ENCODE results near the gene EPB41L4A.

EPB41L4A gene

GRCh38 chr5:112279082-112279481 lies 140.0 kb downstream of the EPB41L4A start:
- Histone ChIP-seq H4K20me1 (ENCODE audit: insufficient read depth) (no peaks in the 10 kb centered on the region), H3K9ac (no peak overlapping the region)

GRCh38 chr5:112276991-112277390 lies 142.1 kb downstream of the EPB41L4A start:
- H3K79me2 ChIP-seq (ENCODE audit: insufficient read depth, low read depth), result no peaks in the 10 kb centered on the region
- no peaks in the 10 kb centered on the region for H3K36me3 ChIP-seq (ENCODE audit: insufficient read depth)
- H3K27me3 ChIP-seq (ENCODE audit: insufficient read depth, low read depth), result no peaks in the 10 kb centered on the region
- H3K9ac ChIP-seq, result no peak overlapping the region
- no peak overlapping the region for H3K4me2 ChIP-seq
- no peak overlapping the region for H3K4me3 ChIP-seq (IDR thresholded peaks at IDR 0.05; ENCODE audit: insufficient read depth, low read depth, low read length)
- no peaks in the 10 kb centered on the region for H3K4me1 ChIP-seq (ENCODE audit: low read depth, poor library complexity, severe bottlenecking)
- H2AFZ ChIP-seq (ENCODE audit: low read depth), result no peak overlapping the region
- TF ChIP-seq, protein P1, sequence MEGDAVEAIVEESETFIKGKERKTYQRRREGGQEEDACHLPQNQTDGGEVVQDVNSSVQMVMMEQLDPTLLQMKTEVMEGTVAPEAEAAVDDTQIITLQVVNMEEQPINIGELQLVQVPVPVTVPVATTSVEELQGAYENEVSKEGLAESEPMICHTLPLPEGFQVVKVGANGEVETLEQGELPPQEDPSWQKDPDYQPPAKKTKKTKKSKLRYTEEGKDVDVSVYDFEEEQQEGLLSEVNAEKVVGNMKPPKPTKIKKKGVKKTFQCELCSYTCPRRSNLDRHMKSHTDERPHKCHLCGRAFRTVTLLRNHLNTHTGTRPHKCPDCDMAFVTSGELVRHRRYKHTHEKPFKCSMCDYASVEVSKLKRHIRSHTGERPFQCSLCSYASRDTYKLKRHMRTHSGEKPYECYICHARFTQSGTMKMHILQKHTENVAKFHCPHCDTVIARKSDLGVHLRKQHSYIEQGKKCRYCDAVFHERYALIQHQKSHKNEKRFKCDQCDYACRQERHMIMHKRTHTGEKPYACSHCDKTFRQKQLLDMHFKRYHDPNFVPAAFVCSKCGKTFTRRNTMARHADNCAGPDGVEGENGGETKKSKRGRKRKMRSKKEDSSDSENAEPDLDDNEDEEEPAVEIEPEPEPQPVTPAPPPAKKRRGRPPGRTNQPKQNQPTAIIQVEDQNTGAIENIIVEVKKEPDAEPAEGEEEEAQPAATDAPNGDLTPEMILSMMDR (conservative IDR thresholded peaks at IDR 0.05; ENCODE audit: low read depth, low read length), result no peak
- H3K27ac ChIP-seq, result no peak overlapping the region
- H4K20me1 ChIP-seq (ENCODE audit: insufficient read depth), result no peaks in the 10 kb centered on the region

More at GRCh38 chr5:112279082-112279481, 140.0 kb downstream of the EPB41L4A start:
- no peak overlapping the region for H3K4me2 ChIP-seq
- no peaks in the 10 kb centered on the region for H3K27me3 ChIP-seq (ENCODE audit: insufficient read depth, low read depth)
- TF ChIP-seq, protein P1 (conservative IDR thresholded peaks at IDR 0.05; ENCODE audit: low read depth, low read length), result no peak
- no peak overlapping the region for H2AFZ ChIP-seq (ENCODE audit: low read depth)
- no peak overlapping the region for H3K4me3 ChIP-seq (IDR thresholded peaks at IDR 0.05; ENCODE audit: insufficient read depth, low read depth, low read length)
- H3K36me3 ChIP-seq (ENCODE audit: insufficient read depth), result no peaks in the 10 kb centered on the region
- no peak overlapping the region for H3K27ac ChIP-seq
- H3K4me1 ChIP-seq (ENCODE audit: low read depth, poor library complexity, severe bottlenecking), result no peaks in the 10 kb centered on the region
- H3K79me2 ChIP-seq (ENCODE audit: insufficient read depth, low read depth), result no peaks in the 10 kb centered on the region

DNA sequence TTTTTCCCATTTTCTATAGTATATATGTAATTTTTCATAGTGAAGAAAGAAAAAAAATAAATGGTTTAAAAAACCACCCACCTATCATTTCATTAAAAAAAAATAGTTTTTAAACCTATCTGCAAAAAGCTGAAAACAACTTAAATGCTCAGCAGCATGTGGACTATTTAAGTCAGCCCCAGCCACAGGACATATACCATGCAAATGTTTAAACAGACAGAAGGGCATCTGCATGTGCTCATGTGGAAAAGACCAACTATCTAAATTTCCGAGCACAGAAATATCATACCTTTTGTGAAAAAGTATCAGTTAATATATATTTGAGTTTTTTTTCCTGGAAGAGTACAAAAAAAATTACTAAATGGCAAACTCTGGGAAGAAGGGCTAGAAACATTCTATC lies 143.4 kb downstream of the EPB41L4A start:
- Histone ChIP-seq H3K4me1 (ENCODE audit: low read depth, poor library complexity, severe bottlenecking) (peaks cover 11% of the 10 kb centered on the region), H3K9ac (no peak overlapping the region), H3K27me3 (ENCODE audit: insufficient read depth, low read depth) (no peaks in the 10 kb centered on the region), H4K20me1 (ENCODE audit: insufficient read depth) (no peaks in the 10 kb centered on the region), H2AFZ (ENCODE audit: low read depth) (no peak overlapping the region), H3K4me2 (no peak overlapping the region), H3K4me3 (IDR thresholded peaks at IDR 0.05; ENCODE audit: insufficient read depth, low read depth, low read length) (no peak overlapping the region), H3K36me3 (ENCODE audit: insufficient read depth) (no peaks in the 10 kb centered on the region), H3K27ac (no peak overlapping the region), H3K79me2 (ENCODE audit: insufficient read depth, low read depth) (no peaks in the 10 kb centered on the region)
- TF ChIP-seq, protein P1 (conservative IDR thresholded peaks at IDR 0.05; ENCODE audit: low read depth, low read length), result no peak

GRCh38 chr5:112270299-112271293 lies 148.5 kb downstream of the EPB41L4A start:
- H4K20me1 ChIP-seq (ENCODE audit: insufficient read depth), result no peaks in the 10 kb centered on the region
- TF ChIP-seq, protein P1 (conservative IDR thresholded peaks at IDR 0.05; ENCODE audit: low read depth, low read length), result no peak
- H3K79me2 ChIP-seq (ENCODE audit: insufficient read depth, low read depth), result no peaks in the 10 kb centered on the region
- H3K36me3 ChIP-seq (ENCODE audit: insufficient read depth), result no peaks in the 10 kb centered on the region
- no peak overlapping the region for H3K9ac ChIP-seq
- H3K27ac ChIP-seq, result peak overlapping the region; percentile 11; the same call in 1 of the 2 replicates
- peak overlapping the region; percentile 3; the same call in 1 of the 2 replicates for H2AFZ ChIP-seq (ENCODE audit: low read depth)
- H3K4me3 ChIP-seq (IDR thresholded peaks at IDR 0.05; ENCODE audit: insufficient read depth, low read depth, low read length), result no peak overlapping the region
- no peaks in the 10 kb centered on the region for H3K27me3 ChIP-seq (ENCODE audit: insufficient read depth, low read depth)
- H3K4me1 ChIP-seq (ENCODE audit: low read depth, poor library complexity, severe bottlenecking), result peaks cover 21% of the 10 kb centered on the region
- H3K4me2 ChIP-seq, result peak overlapping the region; percentile 26

Measured in KMS-11 (cell line).